Smooth muscle cell (in vitro differentiated cells): Measurements from ENCODE around the gene ANO2. TPM values are rescaled to one million over a fixed set of nuclear protein-coding genes. Genes with fewer than 3 reads are reported as not detected.

ENCODE experiments used
- DNase-seq: peaks from one replicate; lab custom pipeline; 2025; ENCODE audit not compliant: unreplicated experiment; lab: John Stamatoyannopoulos, UW
- H2AFZ ChIP-seq: fragments of 200-600 bp; sonication (generic); 2 replicates; pipeline ENCODE4 v1.6.0; 2016; ENCODE audit warnings: antibody characterized with exemption, low read depth, mild to moderate bottlenecking
- H3F3A ChIP-seq: fragments of 200-600 bp; sonication (generic); 2 replicates; pipeline ENCODE4 v1.6.0; 2017; ENCODE audit warnings: antibody characterized with exemption, low read depth
- H3K27ac ChIP-seq: fragments of 200-600 bp; sonication (generic); 2 replicates; pipeline ENCODE4 v1.5.1; 2016; ENCODE audit warnings: low read depth, mild to moderate bottlenecking
- H3K27me3 ChIP-seq: fragments of 200-600 bp; sonication (generic); 2 replicates; pipeline ENCODE4 v1.6.1; 2016; ENCODE audit warnings: low read depth, mild to moderate bottlenecking
- H3K36me3 ChIP-seq: fragments of 200-600 bp; sonication (generic); 2 replicates; pipeline ENCODE4 v1.5.1; 2016; ENCODE audit warnings: low read depth
- H3K4me1 ChIP-seq: fragments of 200-600 bp; sonication (generic); 2 replicates; pipeline ENCODE4 v1.5.1; 2016; ENCODE audit warnings: low read depth
- H3K4me2 ChIP-seq: fragments of 200-600 bp; sonication (generic); 2 replicates; pipeline ENCODE4 v1.6.0; 2016; ENCODE audit warnings: mild to moderate bottlenecking
- H3K4me3 ChIP-seq: fragments of 200-600 bp; sonication (generic); 2 replicates; pipeline ENCODE4 v1.5.1; 2016; ENCODE audit warnings: mild to moderate bottlenecking
- H3K79me2 ChIP-seq: fragments of 200-600 bp; sonication (generic); 2 replicates; pipeline ENCODE4 v1.6.0; 2016; ENCODE audit warnings: low read depth, mild to moderate bottlenecking
- H3K9ac ChIP-seq: fragments of 200-600 bp; sonication (generic); 2 replicates; pipeline ENCODE4 v1.6.0; 2016; ENCODE audit warnings: low read depth
- H3K9me3 ChIP-seq: fragments of 200-600 bp; sonication (generic); replicated peaks from 2 replicates; pipeline ENCODE4 v1.5.1; 2016; ENCODE audit warnings: low read depth
- H4K20me1 ChIP-seq: fragments of 200-600 bp; sonication (generic); 2 replicates; pipeline ENCODE4 v1.6.0; 2016; ENCODE audit warnings: low read depth
- CTCF ChIP-seq: fragments of 200-600 bp; sonication (generic); IDR thresholded peaks from 2 replicates; pipeline ENCODE4 v1.5.1; 2017; ENCODE audit warnings: borderline replicate concordance, mild to moderate bottlenecking, antibody characterized with exemption; ENCODE audit not compliant: insufficient read depth, poor library complexity, severe bottlenecking
- WGBS: methylation state at CpG from one replicate; pipeline ENCODE4 v1.1.7; 2016; ENCODE audit warnings: low lambda C conversion rate; 5-methylcytosine and 5-hydroxymethylcytosine counted together
- polyA plus RNA-seq: library from polyadenylated mRNA; unstranded; fragments of >200 nt; fragmentation: Nextera tagmentation; extraction: Ambion mirVana; gene quantifications from 2 replicates; pipeline ENCODE4 v1.2.1, GENCODE V29; 2016
- total RNA-seq: library from RNA; depleted of rRNA; stranded (reverse); fragments of >200 nt; gene quantifications from 2 replicates; pipeline ENCODE4 v1.2.3, GENCODE V29; 2014

ANO2 gene
- total and polyA plus RNA-seq, 2 experiments from 2014 or later, result 0.18 TPM; not detected in 1

DNA sequence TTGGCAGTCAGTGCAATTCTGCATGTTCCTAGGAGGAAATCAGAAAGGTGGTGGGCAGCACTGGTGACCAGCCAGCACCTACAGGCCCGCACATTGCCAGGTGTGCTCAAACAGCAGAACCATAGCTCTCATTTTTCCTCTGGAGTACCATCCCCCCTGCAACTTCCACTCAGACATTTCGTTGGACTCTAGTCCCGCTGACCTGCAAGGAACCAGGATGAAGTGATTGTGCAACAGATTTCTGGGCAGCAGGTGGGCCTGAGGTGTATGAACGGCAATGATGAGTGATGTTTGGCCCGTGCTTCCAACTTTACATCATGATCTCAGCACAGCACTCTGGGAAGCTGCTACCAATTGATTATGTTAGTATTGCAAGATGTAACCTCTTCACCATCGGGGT is 383.2 kb downstream of the ANO2 start:
- H3K4me1 ChIP-seq, result peaks cover 18% of the 10 kb centered on the region
- no peaks in the 10 kb centered on the region for H3K36me3 ChIP-seq
- no peaks in the 10 kb centered on the region for H3K79me2 ChIP-seq
- no peaks in the 10 kb centered on the region for H3K9me3 ChIP-seq
- WGBS, result 96% methylated on average over 6 of the region's 6 CpGs
- H3K27me3 ChIP-seq, result no peaks in the 10 kb centered on the region
- H3K9ac ChIP-seq, result no peak overlapping the region
- H3F3A ChIP-seq, result no peaks in the 10 kb centered on the region
- no peak overlapping the region for H2AFZ ChIP-seq
- no peak overlapping the region for H3K4me2 ChIP-seq
- H3K4me3 ChIP-seq, result no peak overlapping the region
- no peak for TF ChIP-seq CTCF
- no peak overlapping the region for H3K27ac ChIP-seq
- no peaks in the 10 kb centered on the region for H4K20me1 ChIP-seq
- DNase-seq, result no peak

DNA sequence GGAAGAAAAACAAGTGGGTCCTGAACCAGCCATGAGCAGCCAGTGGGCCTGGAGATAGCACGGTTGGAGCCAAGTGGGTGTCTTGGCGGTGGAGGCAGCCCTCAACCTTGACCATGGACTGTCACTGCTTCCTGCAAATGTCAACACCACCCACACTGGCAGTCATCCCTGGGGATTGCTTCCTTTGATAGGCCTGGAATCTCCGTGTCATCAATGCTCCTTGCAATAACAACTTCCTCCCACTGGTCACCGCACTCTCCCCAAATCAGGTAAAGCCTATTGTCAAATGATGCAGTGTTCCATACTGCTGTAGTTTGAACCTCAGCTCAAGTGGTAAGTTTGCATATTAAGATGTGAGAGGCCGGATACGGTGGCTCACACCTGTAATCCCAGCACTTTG is 384.0 kb downstream of the ANO2 start:
- H3K36me3 ChIP-seq, result no peaks in the 10 kb centered on the region
- no peak overlapping the region for H3K4me3 ChIP-seq
- no peak overlapping the region for H3K4me2 ChIP-seq
- no peaks in the 10 kb centered on the region for H3F3A ChIP-seq
- H3K4me1 ChIP-seq, result peaks cover 19% of the 10 kb centered on the region
- H3K79me2 ChIP-seq, result no peaks in the 10 kb centered on the region
- no peak overlapping the region for H2AFZ ChIP-seq
- no peaks in the 10 kb centered on the region for H4K20me1 ChIP-seq
- H3K9me3 ChIP-seq, result no peaks in the 10 kb centered on the region
- 69% methylated on average over 6 of the region's 6 CpGs for WGBS
- no peak for DNase-seq
- no peak overlapping the region for H3K27ac ChIP-seq
- no peak for TF ChIP-seq CTCF
- H3K27me3 ChIP-seq, result no peaks in the 10 kb centered on the region
- H3K9ac ChIP-seq, result no peak overlapping the region

DNA sequence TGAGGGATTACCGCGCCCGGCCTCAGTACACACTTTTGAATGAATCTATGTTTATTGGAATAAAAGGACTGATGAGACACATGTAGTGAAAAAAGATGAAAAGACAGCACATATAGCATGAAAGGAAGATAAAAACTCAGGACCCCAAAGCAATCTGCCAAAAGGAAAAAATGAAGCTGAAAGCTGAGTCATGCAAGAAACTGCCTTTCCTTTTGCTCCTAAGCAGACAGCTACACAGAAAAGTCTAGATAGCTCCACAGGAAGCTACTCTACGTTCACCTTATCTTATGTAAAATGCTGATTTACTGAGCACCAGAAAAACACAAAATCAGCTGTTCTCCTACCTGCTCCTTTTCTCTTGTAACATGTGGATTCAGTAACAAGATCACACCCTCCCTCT is 384.8 kb downstream of the ANO2 start:
- Histone ChIP-seq H3K36me3 (no peaks in the 10 kb centered on the region), H3K4me3 (no peak overlapping the region), H3K4me1 (peaks cover 19% of the 10 kb centered on the region), H4K20me1 (no peaks in the 10 kb centered on the region), H3K27me3 (no peaks in the 10 kb centered on the region), H3K9me3 (no peaks in the 10 kb centered on the region), H3K79me2 (no peaks in the 10 kb centered on the region), H2AFZ (no peak overlapping the region), H3F3A (no peaks in the 10 kb centered on the region), H3K9ac (no peak overlapping the region), H3K4me2 (no peak overlapping the region), H3K27ac (no peak overlapping the region)
- DNase-seq, result no peak
- WGBS, result 72% methylated on average over 4 of the region's 4 CpGs
- no peak for TF ChIP-seq CTCF

- no peaks in the 10 kb centered on the region for H4K20me1 ChIP-seq
- no peaks in the 10 kb centered on the region for H3K36me3 ChIP-seq
- peaks cover 19% of the 10 kb centered on the region for H3K4me1 ChIP-seq
- H3F3A ChIP-seq, result no peaks in the 10 kb centered on the region
- no peak overlapping the region for H3K4me2 ChIP-seq
- no peak for TF ChIP-seq CTCF
- H2AFZ ChIP-seq, result no peak overlapping the region
- WGBS, result 14% methylated on average over 4 of the region's 4 CpGs
- H3K9ac ChIP-seq, result no peak overlapping the region
- H3K79me2 ChIP-seq, result no peaks in the 10 kb centered on the region
- H3K9me3 ChIP-seq, result no peaks in the 10 kb centered on the region
- DNase-seq, result no peak
- no peak overlapping the region for H3K4me3 ChIP-seq
- no peaks in the 10 kb centered on the region for H3K27me3 ChIP-seq
- no peak overlapping the region for H3K27ac ChIP-seq
These were observed 387.2 kb downstream of the ANO2 start for GRCh38 chr12:5557906-5558305.
